Right atrium auricular region (tissue), 2 donors: ENCODE results near the gene RNF111. TPM values are rescaled to one million over a fixed set of nuclear protein-coding genes. Genes with fewer than 3 reads are reported as not detected.
A peak's percentile ranks its signal among the peaks of the same experiment; 100 is the strongest.

Experiments used
- DNase-seq: peaks from one replicate; pipeline ENCODE4 v3.0.0-alpha.2; 2019; ENCODE audit warnings: low spot score
- H3K27ac ChIP-seq, 2 donors: fragments of 200-600 bp; sonication (generic); 1 replicate in 1 of 2; 2 replicates in 1 of 2; pipeline ENCODE4 v1.5.1; 2016 to 2019
- H3K27me3 ChIP-seq, 2 donors: fragments of 200-600 bp; sonication (generic); one replicate each; pipeline versions ENCODE4 v1.5.1 to v1.6.0; 2017 to 2019
- H3K36me3 ChIP-seq: fragments of 200-600 bp; sonication (generic); one replicate; pipeline ENCODE4 v1.5.1; 2016
- H3K4me1 ChIP-seq, 2 donors: fragments of 200-600 bp; sonication (generic); one replicate each; pipeline versions ENCODE4 v1.5.1 to v1.6.0; 2017 to 2019
- H3K4me3 ChIP-seq, 2 donors: fragments of 200-600 bp; sonication (generic); 1 replicate in 1 of 2; 2 replicates in 1 of 2; pipeline ENCODE4 v1.5.1; 2017 to 2019; ENCODE audit warnings: mild to moderate bottlenecking in 1 of 2, moderate library complexity in 1 of 2
- H3K9me3 ChIP-seq, 2 donors: fragments of 200-600 bp; sonication (generic); one replicate each; pipeline ENCODE4 v1.5.1; 2019
- CTCF ChIP-seq, 2 donors: fragments of 200-600 bp; sonication (generic); IDR thresholded peaks; one replicate each; pipeline ENCODE4 v1.5.1; 2019; ENCODE audit warnings: antibody characterized with exemption in 2 of 2
- total RNA-seq, 2 donors: library from RNA; depleted of rRNA; stranded (reverse); fragments of >200 nt; gene quantifications; one replicate each; pipeline ENCODE4 v1.1.0, GENCODE V29; 2016

The RNF111 gene
- total RNA-seq, 2 donors from 2014 or later: 9.3 to 15.6 TPM

GRCh38 chr15:59096429-59096828, 109.0 kb downstream of the RNF111 start:
- Histone ChIP-seq H3K27me3 (no peaks in the 10 kb centered on the region), H3K27ac (no peak overlapping the region), H3K4me3 (no peak overlapping the region), H3K4me1 (no peaks in the 10 kb centered on the region), H3K9me3 (no peaks in the 10 kb centered on the region), H3K36me3 (peaks cover 48% of the 10 kb centered on the region)
- DNase-seq: no peak
- TF ChIP-seq CTCF (IDR thresholded peaks at IDR 0.05): no peak

- no peak for DNase-seq
- Histone ChIP-seq H3K27ac (no peak overlapping the region), H3K9me3 (no peaks in the 10 kb centered on the region), H3K36me3 (peaks cover 30% of the 10 kb centered on the region), H3K4me1 (no peaks in the 10 kb centered on the region), H3K27me3 (no peaks in the 10 kb centered on the region), H3K4me3 (no peak overlapping the region)
- TF ChIP-seq CTCF (IDR thresholded peaks at IDR 0.05): no peak
Observed at GRCh38 chr15:59099162-59099685, 111.8 kb downstream of the RNF111 start.

GRCh38 chr15:59104602-59104911, 117.1 kb downstream of the RNF111 start:
- no peak for TF ChIP-seq CTCF (IDR thresholded peaks at IDR 0.05)
- H3K4me3 ChIP-seq: peak overlapping the region; percentile 49 to 63
- no peak for DNase-seq
- peaks cover 7% of the 10 kb centered on the region for H3K36me3 ChIP-seq
- H3K4me1 ChIP-seq: peaks cover 0 to 6% of the 10 kb centered on the region in 2 donors
- no peak overlapping the region for H3K27ac ChIP-seq
- H3K9me3 ChIP-seq: no peaks in the 10 kb centered on the region
- H3K27me3 ChIP-seq: no peaks in the 10 kb centered on the region

GRCh38 chr15:59104912-59105732, 117.7 kb downstream of the RNF111 start, which contains the start of gene CCNB2:
TSS of gene CCNB2 (plus strand) at chr15:59105146. CDS start at chr15:59105269, 123 bp downstream.
- H3K36me3 ChIP-seq: peaks cover 3% of the 10 kb centered on the region
- peak; percentile 90 for DNase-seq
- H3K4me3 ChIP-seq: peak within 1 kb of the TSS; percentile 49 to 63
- H3K4me1 ChIP-seq: peaks cover 0 to 6% of the 10 kb centered on the region in 2 donors
- TF ChIP-seq CTCF (IDR thresholded peaks at IDR 0.05): no peak
- H3K27ac ChIP-seq: no peak within 1 kb of the TSS
- H3K27me3 ChIP-seq: no peaks in the 10 kb centered on the region
- H3K9me3 ChIP-seq: no peaks in the 10 kb centered on the region

- H3K4me1 ChIP-seq: peaks cover 0 to 6% of the 10 kb centered on the region in 2 donors
- H3K27ac ChIP-seq: no peak overlapping the region
- H3K4me3 ChIP-seq: peak overlapping the region in 1 of 2 donors; percentile 63
- DNase-seq: no peak
- no peak for TF ChIP-seq CTCF (IDR thresholded peaks at IDR 0.05)
- H3K36me3 ChIP-seq: no peaks in the 10 kb centered on the region
- no peaks in the 10 kb centered on the region for H3K27me3 ChIP-seq
- H3K9me3 ChIP-seq: no peaks in the 10 kb centered on the region
Observed at GRCh38 chr15:59105854-59106253, 118.4 kb downstream of the RNF111 start.
